EH (cell line): ENCODE data around the gene EML3.
A peak's percentile ranks its signal among the peaks of the same experiment; 100 is the strongest.
"Not testable (repeated sequence)": the region's sequence is repeated elsewhere in the genome, so short reads cannot be mapped to it uniquely, and the experiment has no call there.

Experiments used
- DNase-seq: peaks from one replicate; pipeline ENCODE4 v3.0.0-alpha.2; 2015; ENCODE audit warnings: low read depth

Gene EML3

GRCh38 chr11:62600367-62601121 lies 12.0 kb downstream of the EML3 start:
- no peak for DNase-seq

DNA sequence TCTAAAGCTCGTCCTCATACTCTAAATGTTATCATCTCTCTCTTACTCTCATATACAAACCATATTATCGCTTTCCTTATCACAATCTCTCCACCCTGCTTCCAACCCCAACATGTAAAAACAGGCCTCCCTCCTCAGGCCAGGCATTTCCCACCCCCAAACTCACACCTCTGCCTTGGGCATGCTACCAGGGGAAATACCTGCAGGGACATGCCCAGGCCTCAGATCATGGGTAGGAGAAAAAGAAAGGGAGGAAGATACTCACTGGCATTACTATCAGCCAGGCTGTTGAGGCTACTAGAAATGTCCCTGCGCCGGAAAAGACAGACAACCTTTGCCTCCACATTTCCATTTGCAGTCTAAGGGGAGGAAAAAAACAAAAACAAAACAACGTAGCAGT lies 12.7 kb downstream of the EML3 start:
- DNase-seq: no peak

- peak; percentile 99 for DNase-seq
These were observed 13.4 kb downstream of the EML3 start for GRCh38 chr11:62599069-62599696.

DNA sequence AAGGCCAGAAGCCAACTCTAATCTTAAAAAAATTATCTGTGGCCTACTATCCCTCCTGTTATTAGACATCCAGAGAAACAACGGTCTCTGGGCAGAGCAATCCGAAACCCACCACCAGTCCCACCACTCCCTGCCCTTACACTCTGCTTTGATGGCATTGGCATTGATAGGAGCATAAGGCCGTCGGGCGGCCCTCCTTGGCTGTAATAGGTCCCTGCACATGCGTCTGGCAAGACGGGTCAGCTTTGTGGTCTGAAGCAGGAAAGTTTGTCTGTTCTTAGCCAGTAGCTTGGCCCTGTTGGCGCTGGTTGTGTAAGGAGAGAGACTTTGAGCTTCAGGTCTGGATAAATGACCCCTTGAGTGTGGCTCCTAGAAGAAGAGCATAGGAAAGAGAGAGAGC lies 17.5 kb downstream of the EML3 start:
- no peak for DNase-seq

DNA sequence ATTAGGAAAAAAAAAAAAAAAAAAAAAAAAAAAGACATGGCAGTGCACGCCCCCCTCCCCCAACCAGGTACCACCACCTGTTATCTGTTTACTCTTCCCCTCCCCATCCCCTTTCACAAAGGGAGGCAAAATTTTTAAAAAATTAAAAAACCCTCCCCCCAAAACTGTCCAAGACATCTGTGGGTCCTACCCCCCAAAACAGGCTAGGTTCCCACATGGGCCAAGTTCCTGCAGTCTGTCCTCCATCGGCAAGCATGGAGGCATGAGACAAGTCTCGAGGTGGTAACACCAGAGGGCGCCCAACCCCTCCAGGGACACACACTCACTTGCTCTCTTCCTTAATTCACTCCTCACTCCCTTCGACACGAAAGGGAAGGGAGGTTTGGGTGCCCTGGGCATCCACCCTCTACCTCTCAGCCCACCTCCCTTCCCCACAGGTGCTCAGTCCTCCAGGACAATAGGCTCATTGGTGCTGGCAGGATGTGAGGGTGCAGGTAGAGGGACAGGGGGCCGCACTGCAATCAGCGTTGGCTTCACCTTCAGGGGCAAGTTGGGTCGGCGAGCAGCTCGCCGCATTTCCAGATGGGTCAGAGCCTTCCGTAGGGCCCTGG lies 19.0 kb downstream of the EML3 start:
- peak; percentile 81 for DNase-seq

GRCh38 chr11:62592989-62593421 lies 19.6 kb downstream of the EML3 start:
- no peak for DNase-seq

DNA sequence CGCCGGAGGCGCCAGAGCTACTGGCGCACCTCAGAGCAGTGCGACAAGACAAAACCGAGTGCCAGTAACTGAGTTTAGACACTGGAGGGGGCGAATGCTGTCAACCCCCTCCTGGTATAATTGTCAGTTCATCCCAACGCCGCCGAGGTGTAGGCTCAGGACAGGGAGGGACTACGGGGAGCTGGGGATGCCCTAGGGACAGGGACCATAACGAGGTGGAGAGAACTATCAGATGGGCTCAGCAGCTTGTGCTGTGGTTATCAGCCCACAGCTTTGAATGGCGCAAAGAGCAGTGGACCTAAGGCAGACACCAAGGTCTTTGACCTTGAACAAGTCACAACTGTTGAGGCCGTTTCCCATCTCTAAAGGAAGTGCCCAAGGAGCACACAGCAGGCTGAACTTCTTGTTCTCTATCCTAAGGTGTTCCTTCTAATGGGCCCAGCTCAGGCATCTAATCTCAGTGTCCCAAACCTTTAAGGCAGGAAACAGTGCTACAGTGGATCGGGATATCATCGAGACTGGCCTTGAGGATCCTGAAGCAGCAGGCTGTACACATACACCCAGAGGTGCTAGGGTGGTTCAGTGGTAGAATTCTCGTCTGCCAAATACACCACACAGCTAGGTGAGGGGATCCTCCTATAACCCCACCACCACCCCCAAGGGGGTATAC lies 20.3 kb downstream of the EML3 start:
- DNase-seq: no peak

GRCh38 chr11:62591448-62592145 lies 21.0 kb downstream of the EML3 start, which contains the start of gene TUT1:
Gene TUT1, minus strand, starts transcription at chr11:62591523. Its CDS starts 38 bp downstream, at chr11:62591485.
- DNase-seq: peak; percentile 99

DNA sequence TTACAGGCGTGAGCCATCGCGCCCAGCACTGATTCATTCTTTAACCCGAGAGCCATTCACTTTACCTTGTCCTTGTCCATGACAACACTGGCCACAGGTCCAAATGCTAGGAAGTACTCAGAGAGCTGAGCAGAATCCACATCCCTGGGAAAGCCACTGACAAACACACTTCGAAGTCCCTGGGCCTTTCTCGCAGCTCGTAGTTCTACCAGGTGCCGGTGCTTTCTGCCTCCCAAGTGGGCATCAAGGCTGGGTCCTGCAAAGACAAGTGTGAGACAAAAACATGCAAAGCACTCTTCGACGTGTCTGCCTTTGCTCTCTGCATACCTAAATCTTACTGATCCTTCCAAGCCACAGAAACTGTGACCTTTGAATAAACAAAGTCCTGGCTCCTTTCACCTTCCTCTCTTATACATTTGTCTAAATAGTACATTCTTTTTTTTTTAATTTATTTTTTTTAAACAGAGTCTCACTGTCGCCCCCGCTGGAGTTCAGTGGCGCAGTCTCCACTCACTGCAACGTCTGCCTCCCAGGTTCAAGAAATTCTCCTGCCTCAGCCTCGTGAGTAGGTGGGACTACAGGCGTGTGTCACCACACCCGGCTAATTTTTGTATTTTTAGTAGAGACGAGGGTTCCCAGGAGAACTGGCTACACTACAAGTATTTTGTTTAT lies 23.5 kb downstream of the EML3 start:
- DNase-seq: peak; percentile 20

GRCh38 chr11:62585356-62585755 lies 27.2 kb downstream of the EML3 start:
- DNase-seq: not testable (repeated sequence)

DNA sequence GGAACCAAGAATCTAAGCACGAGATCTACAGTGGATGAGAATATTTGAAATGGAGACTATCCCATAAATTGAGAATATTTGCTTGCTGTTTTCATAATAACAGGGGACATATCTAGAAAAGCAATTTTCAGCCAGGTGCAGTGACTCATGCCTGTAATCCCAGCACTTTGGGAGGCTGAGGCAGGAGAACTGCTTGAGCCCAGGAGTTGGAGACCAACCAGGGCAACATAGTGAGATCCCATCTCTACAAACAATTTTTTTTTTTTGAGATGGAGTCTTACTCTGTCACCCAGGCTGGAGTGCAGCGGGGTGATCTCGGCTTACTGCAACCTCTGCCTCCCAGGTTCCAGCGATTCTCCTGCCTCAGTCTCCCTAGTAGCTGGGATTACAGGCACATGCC lies 30.8 kb downstream of the EML3 start:
- DNase-seq: not testable (repeated sequence)

DNA sequence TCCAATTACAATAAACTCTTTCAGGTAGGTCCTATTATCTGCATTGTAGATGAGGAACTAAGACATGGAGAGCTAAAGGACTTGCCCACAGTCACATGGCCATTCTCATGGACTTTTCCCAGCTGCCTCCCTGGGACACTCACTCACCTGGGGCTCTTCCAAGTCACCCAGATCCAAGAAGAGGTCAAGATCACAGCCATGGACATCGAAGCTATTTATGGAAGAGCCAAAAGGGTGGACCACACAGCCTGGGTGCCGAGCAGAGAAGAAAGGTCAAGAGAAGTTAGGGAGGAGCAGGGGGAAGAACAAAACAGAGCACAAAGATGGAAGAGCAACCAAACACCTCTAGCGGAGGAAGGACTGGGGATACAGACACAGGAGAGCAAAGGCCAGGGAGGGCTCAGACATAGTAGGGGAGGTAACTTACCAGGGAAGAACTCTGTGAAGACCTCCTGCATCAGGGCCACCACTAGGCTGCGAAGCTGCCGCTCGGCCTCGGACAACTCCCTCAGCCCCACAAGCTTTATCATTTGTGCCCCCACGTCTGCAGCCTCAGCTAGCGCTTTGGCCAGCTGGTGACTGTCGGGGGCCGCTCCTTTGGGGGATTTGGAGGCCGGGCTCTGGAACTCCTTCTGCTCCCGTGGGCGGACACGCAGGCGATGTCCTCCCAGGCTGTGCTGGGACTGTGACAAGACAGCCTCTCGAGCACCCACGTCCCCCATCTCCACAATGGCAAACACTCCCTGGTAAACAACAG lies 31.4 kb downstream of the EML3 start:
- no peak for DNase-seq

DNA sequence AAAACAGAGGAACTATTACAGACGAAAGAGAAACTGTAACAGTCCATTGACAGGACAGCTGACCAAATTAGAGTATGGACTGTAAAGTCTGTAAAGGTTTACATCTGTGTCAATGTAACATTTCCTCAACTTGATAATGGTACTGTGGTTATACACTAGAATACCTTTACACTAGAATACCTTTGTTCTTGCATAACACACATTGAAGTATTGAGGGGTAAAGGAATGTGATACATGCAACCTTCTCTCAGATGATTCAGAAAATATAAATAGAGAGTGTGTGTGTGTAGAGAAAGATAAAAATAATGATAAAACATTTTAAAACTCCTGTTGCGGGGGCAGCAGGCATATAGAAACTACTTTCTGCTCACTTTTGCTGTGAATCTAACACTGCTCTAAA lies 33.3 kb downstream of the EML3 start:
- DNase-seq: no peak

GRCh38 chr11:62578541-62578940 lies 34.0 kb downstream of the EML3 start:
- DNase-seq: no peak

- no peak for DNase-seq
These were observed 35.4 kb downstream of the EML3 start for GRCh38 chr11:62577046-62577714.

- DNase-seq: no peak
These were observed 36.7 kb downstream of the EML3 start for GRCh38 chr11:62575837-62576236.

DNA sequence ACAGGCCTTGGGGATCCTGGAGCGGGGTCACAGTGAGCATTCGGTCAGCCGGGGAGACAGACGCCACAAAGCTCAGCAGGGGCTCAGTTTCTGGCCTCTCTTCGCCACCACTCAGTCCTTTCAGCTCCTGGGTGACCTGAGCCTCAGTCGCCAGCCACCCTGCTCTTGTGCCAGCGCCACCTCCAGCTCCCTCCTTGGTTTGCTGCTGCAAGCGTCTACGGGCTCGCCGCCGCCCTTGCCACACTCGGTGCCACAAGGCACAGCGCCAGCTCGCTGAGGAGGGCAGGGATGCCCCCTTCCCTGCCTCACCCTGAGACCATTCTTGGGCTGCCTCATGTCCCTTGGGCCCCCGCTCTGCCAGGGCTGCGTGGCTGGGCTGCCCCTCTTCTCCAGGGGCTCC lies 37.4 kb downstream of the EML3 start:
- DNase-seq: no peak

- peak; percentile 46 for DNase-seq
These were observed 38.1 kb downstream of the EML3 start for GRCh38 chr11:62574363-62575071.

DNA sequence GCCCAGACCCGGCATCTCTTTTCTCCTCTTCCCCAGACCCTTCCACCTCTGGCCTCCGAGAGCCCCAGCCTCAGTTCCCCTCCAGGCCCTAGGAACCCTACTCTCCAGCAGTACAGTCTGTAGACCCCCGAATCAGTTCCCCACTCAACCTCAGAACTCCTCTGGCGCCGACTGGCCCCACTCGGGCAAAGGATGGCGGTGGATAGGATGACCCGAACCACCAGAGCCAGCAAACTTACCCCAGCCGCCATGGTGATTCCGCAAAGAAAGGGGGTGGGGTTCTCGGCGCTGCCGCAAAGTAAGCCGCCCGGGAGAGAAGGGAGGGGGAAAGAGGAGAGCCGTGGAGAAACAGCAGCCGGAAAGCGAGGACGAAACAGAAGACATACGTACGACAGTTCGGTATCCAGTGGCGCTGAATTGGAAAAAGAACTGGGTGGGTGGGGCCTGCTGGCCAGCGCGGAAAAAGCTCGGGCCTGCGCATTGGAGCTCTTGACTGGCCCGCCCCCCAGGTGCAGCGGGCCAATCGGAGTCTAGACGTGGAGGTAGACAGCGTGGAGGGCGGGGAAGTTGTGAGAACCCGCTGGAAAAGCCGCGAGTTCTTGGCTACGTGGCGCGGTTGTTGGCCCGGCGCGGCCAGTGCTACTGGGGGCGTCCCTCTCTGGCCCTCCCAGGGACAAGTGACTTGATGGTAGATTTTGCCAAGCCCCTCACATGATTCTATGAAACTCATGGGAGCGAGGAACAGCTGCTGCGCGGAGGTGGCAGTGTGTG lies 38.8 kb downstream of the EML3 start, which contains the start of gene EEF1G:
EEF1G (minus strand) TSS at position 300 of the 771 bp plus-strand sequence; CDS start at position 251, 49 bp downstream.
- peak; percentile 100 for DNase-seq
